Endothelial cell of umbilical vein (primary cell): Measurements from ENCODE around the gene SATB1. TPM values are rescaled to one million over a fixed set of nuclear protein-coding genes. Genes with fewer than 3 reads are reported as not detected.

ENCODE experiments used
- BruUV-seq: library from RNA; stranded (reverse); fragments of 400-500 nt; replicated peaks from 2 replicates; lab custom pipeline; 2021; lab: Mats Ljungman, UMichigan
- CTCF ChIA-PET: fragments of 300-600, 350-600 bp; sonication (Branson Sonifier 250); formaldehyde crosslinking; loops from one replicate; lab custom pipeline; 2021; ENCODE audit warnings: antibody characterized with exemption, inconsistent platforms; lab: Charles Lee
- POLR2A ChIA-PET: fragments of 300-600, 350-600 bp; sonication (Branson Sonifier 250); formaldehyde crosslinking; loops from one replicate; lab custom pipeline; 2021; ENCODE audit warnings: antibody characterized with exemption, inconsistent platforms; lab: Charles Lee
- DNase-seq: peaks from one replicate; pipeline ENCODE4 v3.0.0-alpha.2; 2011; ENCODE audit warnings: low read depth, low spot score
- FAIRE-seq: peaks from 2 replicates; lab custom pipeline; 2011; peaks lifted over from hg19 to GRCh38; lab: Jason Lieb, UNC
- H2AFZ ChIP-seq: 2 replicates; pipeline ENCODE4 v1.6.0; 2012; ENCODE audit warnings: low read depth, low read length, control low read depth, inconsistent platforms
- H3K27ac ChIP-seq: 2 replicates; pipeline ENCODE4 v1.5.1; 2011; ENCODE audit warnings: low read depth, mild to moderate bottlenecking, control low read depth, low read length, moderate library complexity; ENCODE audit not compliant: insufficient read depth
- H3K27me3 ChIP-seq, 2 experiments: 2 replicates each; pipeline versions ENCODE4 v1.6.0 to v1.6.1; 2011; ENCODE audit warnings: low read length in 2 of 2, mixed read lengths in 1 of 2; ENCODE audit not compliant: control insufficient read depth in 2 of 2, insufficient read depth in 2 of 2
- H3K36me3 ChIP-seq, 2 experiments: 2 replicates in 1 of 2; 3 replicates in 1 of 2; pipeline ENCODE4 v1.5.1; 2011; ENCODE audit warnings: low read length in 2 of 2, mild to moderate bottlenecking in 1 of 2, moderate library complexity in 1 of 2; ENCODE audit not compliant: control insufficient read depth in 2 of 2, insufficient read depth in 2 of 2; ENCODE audit errors: extremely low read depth in 1 of 2
- H3K4me1 ChIP-seq: 3 replicates; pipeline ENCODE4 v1.5.1; 2011; ENCODE audit warnings: mild to moderate bottlenecking, low read length; ENCODE audit not compliant: control insufficient read depth, insufficient read depth; ENCODE audit errors: extremely low read depth
- H3K4me2 ChIP-seq: 2 replicates; pipeline ENCODE4 v1.6.1; 2011; ENCODE audit warnings: low read length, control low read depth, mixed read lengths; ENCODE audit not compliant: insufficient read depth
- H3K4me3 ChIP-seq, 3 experiments: fragments of 200-600 bp in 1 of 3; sonication (generic), shearing (Covaris generic) in 1 of 3; replicated peaks in 1 of 3; 2 replicates each; pipeline ENCODE4 v1.5.1; 2011 to 2016; ENCODE audit warnings: control low read depth in 3 of 3, low read length in 3 of 3, mild to moderate bottlenecking in 2 of 3, inconsistent platforms in 1 of 3, low read depth in 1 of 3, moderate library complexity in 1 of 3; ENCODE audit not compliant: insufficient read depth in 1 of 3
- H3K79me2 ChIP-seq: 2 replicates; pipeline ENCODE4 v1.6.0; 2012; ENCODE audit warnings: low read length, inconsistent platforms; ENCODE audit not compliant: control insufficient read depth, insufficient read depth
- H3K9ac ChIP-seq: replicated peaks from 2 replicates; pipeline ENCODE3; 2011; ENCODE audit warnings: low read length, control low read depth; ENCODE audit not compliant: insufficient read depth; ENCODE audit errors: extremely low read depth
- H3K9me1 ChIP-seq: replicated peaks from 3 replicates; pipeline ENCODE4 v1.6.0; 2011; ENCODE audit warnings: mild to moderate bottlenecking, low read length; ENCODE audit not compliant: control insufficient read depth, insufficient read depth; ENCODE audit errors: extremely low read depth
- H3K9me3 ChIP-seq: replicated peaks from 2 replicates; pipeline ENCODE4 v1.5.1; 2012; ENCODE audit warnings: low read length, inconsistent platforms; ENCODE audit not compliant: control insufficient read depth, insufficient read depth
- H4K20me1 ChIP-seq: replicated peaks from 2 replicates; pipeline ENCODE3; 2011; ENCODE audit warnings: mild to moderate bottlenecking, low read length; ENCODE audit not compliant: control insufficient read depth, insufficient read depth; ENCODE audit errors: extremely low read depth
- EZH2 ChIP-seq: IDR thresholded peaks from 2 replicates; pipeline ENCODE4 v1.6.1; 2012; ENCODE audit warnings: borderline replicate concordance, low read depth, mild to moderate bottlenecking, moderate library complexity, low read length, inconsistent platforms; ENCODE audit not compliant: severe bottlenecking
- FOS ChIP-seq: IDR thresholded peaks from 2 replicates; pipeline ENCODE4 v1.6.1; 2011; ENCODE audit warnings: mild to moderate bottlenecking, low read length, moderate library complexity, borderline replicate concordance; ENCODE audit not compliant: insufficient read depth
- GATA2 ChIP-seq: IDR thresholded peaks from 2 replicates; pipeline ENCODE4 v1.7.0; 2011; ENCODE audit warnings: low read depth, mild to moderate bottlenecking, moderate library complexity, mixed read lengths, low read length; ENCODE audit not compliant: insufficient read length, insufficient read depth
- JUN ChIP-seq: IDR thresholded peaks from 2 replicates; pipeline ENCODE4 v1.6.1; 2011; ENCODE audit warnings: borderline replicate concordance, low read depth; ENCODE audit not compliant: insufficient read length, insufficient read depth
- MYC ChIP-seq: IDR thresholded peaks from one replicate; pipeline ENCODE4 v1.6.1; 2011; ENCODE audit warnings: mild to moderate bottlenecking, low read depth, low read length
- POLR2A ChIP-seq: IDR thresholded peaks from 2 replicates; pipeline ENCODE4 v1.6.1; 2012; ENCODE audit warnings: low read depth, mild to moderate bottlenecking, control low read depth, low read length
- POLR2AphosphoS5 ChIP-seq: IDR thresholded peaks from 2 replicates; pipeline ENCODE4 v1.6.1; 2012; ENCODE audit warnings: low read depth, mild to moderate bottlenecking, control low read depth, low read length, moderate library complexity; ENCODE audit not compliant: insufficient read depth
- dilution Hi-C: fragments of 300-500 bp; cut with MboI; formaldehyde crosslinking; loops from one replicate; pipeline ENCODE4 v1.15.0; 2019; ENCODE audit warnings: low sequenced_read_pairs; ENCODE audit not compliant: extremely low pct_ligation_motif_present
- intact Hi-C: fragments of 100-400 bp; cut with micrococcal nuclease; formaldehyde crosslinking; loops from one replicate; pipeline ENCODE4 v1.10.0; 2022
- polyA plus RNA-seq, 4 experiments: library from polyadenylated mRNA; depleted of rRNA in 3 of 4; stranded (reverse) in 3 of 4; unstranded in 1 of 4; fragments of >200 nt; gene quantifications; 2 replicates each; pipeline versions ENCODE4 v1.2.1 to v1.2.3, GENCODE V29; 2011 to 2012; ENCODE audit warnings: missing spikeins in 1 of 4
- total RNA-seq: library from RNA; stranded (reverse); gene quantifications from 2 replicates; pipeline ENCODE4 v1.2.3, GENCODE V29; 2021
- TF ChIP-seq, protein P1 (sequence below), 2 donors: IDR thresholded peaks; 1 replicate in 1 of 2; 2 replicates in 1 of 2; pipeline ENCODE4 v1.5.1; 2011; ENCODE audit warnings: low read length in 2 of 2, mild to moderate bottlenecking in 2 of 2, moderate library complexity in 2 of 2, control low read depth in 1 of 2, inconsistent platforms in 1 of 2, low read depth in 1 of 2; ENCODE audit not compliant: insufficient read depth in 1 of 2; ENCODE audit errors: extremely low read depth in 1 of 2
- TF ChIP-seq, protein P2 (sequence below): IDR thresholded peaks from 2 replicates; pipeline ENCODE4 v1.6.1; 2011; ENCODE audit not compliant: insufficient read depth, insufficient read length

Gene SATB1
- total and polyA plus RNA-seq, 2 donors (not counting 3 experiments of a cell fraction or from before 2014, with no cell fraction given) = 3.9 to 6.2 TPM

- Histone ChIP-seq H3K9me1 (no peaks in the 10 kb centered on the region), H4K20me1 (no peaks in the 10 kb centered on the region), H3K4me1 (no peaks in the 10 kb centered on the region), H3K36me3 (no peaks in the 10 kb centered on the region), H3K9me3 (no peaks in the 10 kb centered on the region), H3K79me2 (no peaks in the 10 kb centered on the region), H3K4me2 (no peak overlapping the region), H3K4me3 (no peak overlapping the region), H3K27ac (no peak overlapping the region), H3K27me3 (no peaks in the 10 kb centered on the region), H2AFZ (no peak overlapping the region), H3K9ac (no peak overlapping the region)
- no peak for DNase-seq
- ChIA-PET POLR2A (no interaction called here), CTCF (interaction anchor here (1.1 kb wide), 1 partner anchor 14 kb away, joined by 3 read pairs; no protein-coding TSS in a partner anchor)
- intact Hi-C loops = no loop called here
- TF ChIP-seq, protein P1, sequence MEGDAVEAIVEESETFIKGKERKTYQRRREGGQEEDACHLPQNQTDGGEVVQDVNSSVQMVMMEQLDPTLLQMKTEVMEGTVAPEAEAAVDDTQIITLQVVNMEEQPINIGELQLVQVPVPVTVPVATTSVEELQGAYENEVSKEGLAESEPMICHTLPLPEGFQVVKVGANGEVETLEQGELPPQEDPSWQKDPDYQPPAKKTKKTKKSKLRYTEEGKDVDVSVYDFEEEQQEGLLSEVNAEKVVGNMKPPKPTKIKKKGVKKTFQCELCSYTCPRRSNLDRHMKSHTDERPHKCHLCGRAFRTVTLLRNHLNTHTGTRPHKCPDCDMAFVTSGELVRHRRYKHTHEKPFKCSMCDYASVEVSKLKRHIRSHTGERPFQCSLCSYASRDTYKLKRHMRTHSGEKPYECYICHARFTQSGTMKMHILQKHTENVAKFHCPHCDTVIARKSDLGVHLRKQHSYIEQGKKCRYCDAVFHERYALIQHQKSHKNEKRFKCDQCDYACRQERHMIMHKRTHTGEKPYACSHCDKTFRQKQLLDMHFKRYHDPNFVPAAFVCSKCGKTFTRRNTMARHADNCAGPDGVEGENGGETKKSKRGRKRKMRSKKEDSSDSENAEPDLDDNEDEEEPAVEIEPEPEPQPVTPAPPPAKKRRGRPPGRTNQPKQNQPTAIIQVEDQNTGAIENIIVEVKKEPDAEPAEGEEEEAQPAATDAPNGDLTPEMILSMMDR (IDR thresholded peaks at IDR 0.05; ENCODE audit: extremely low read depth in 1 of 2, insufficient read depth in 1 of 2, low read depth in 1 of 2, low read length in 2 of 2) = no peak
- TF ChIP-seq MYC (no peak), GATA2 (no peak), EZH2 (no peak), POLR2A (no peak), POLR2AphosphoS5 (no peak), JUN (no peak), FOS (no peak)
- TF ChIP-seq, protein P2, sequence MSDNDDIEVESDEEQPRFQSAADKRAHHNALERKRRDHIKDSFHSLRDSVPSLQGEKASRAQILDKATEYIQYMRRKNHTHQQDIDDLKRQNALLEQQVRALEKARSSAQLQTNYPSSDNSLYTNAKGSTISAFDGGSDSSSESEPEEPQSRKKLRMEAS = no peak
- no TSS peak for BruUV-seq
- dilution Hi-C loops = no loop called here
- FAIRE-seq = no peak
These were observed 23.7 kb downstream of the SATB1 start for GRCh38 chr3:18401300-18401961.
